GM18502 (cell line): ENCODE measurements around the gene KCNIP4.

ENCODE experiments used
- ATAC-seq: cut with Tn5 transposase; IDR thresholded peaks from one replicate; pipeline ENCODE4 v1.9.1; 2021; ENCODE audit warnings: mild to moderate bottlenecking; ENCODE audit not compliant: unreplicated experiment, poor library complexity

Gene KCNIP4

GRCh38 chr4:21709761-21710160 is 238.8 kb downstream of the KCNIP4 start:
- ATAC-seq: no peak

GRCh38 chr4:21709031-21709430 is 239.5 kb downstream of the KCNIP4 start:
- ATAC-seq: no peak

- ATAC-seq: no peak
Measured at GRCh38 chr4:21699446-21699845, 249.1 kb downstream of the KCNIP4 start.

GRCh38 chr4:21697583-21697982 is 251.0 kb downstream of the KCNIP4 start:
- no peak for ATAC-seq

GRCh38 chr4:21695141-21695540 is 253.4 kb downstream of the KCNIP4 start:
- ATAC-seq: no peak

GRCh38 chr4:21692241-21692640 is 256.3 kb downstream of the KCNIP4 start:
- no peak for ATAC-seq

GRCh38 chr4:21688596-21689265 is 259.8 kb downstream of the KCNIP4 start:
- ATAC-seq: no peak

- ATAC-seq: no peak
Measured at GRCh38 chr4:21685911-21686310, 262.7 kb downstream of the KCNIP4 start.

GRCh38 chr4:21680326-21680898 is 268.2 kb downstream of the KCNIP4 start:
- ATAC-seq: no peak

- no peak for ATAC-seq
Measured at GRCh38 chr4:21678711-21679110, 269.9 kb downstream of the KCNIP4 start.

GRCh38 chr4:21677173-21677572 is 271.4 kb downstream of the KCNIP4 start:
- ATAC-seq: no peak

GRCh38 chr4:21664355-21664754 is 284.2 kb downstream of the KCNIP4 start:
- ATAC-seq: no peak

- ATAC-seq: no peak
Measured at GRCh38 chr4:21656832-21657231, 291.7 kb downstream of the KCNIP4 start.

- no peak for ATAC-seq
Measured at GRCh38 chr4:21655031-21655430, 293.5 kb downstream of the KCNIP4 start.

- no peak for ATAC-seq
Measured at GRCh38 chr4:21652508-21653231, 295.9 kb downstream of the KCNIP4 start.

GRCh38 chr4:21649391-21650090 is 299.0 kb downstream of the KCNIP4 start:
- ATAC-seq: no peak

- no peak for ATAC-seq
Measured at GRCh38 chr4:21645776-21646175, 302.8 kb downstream of the KCNIP4 start.

GRCh38 chr4:21641696-21642095 is 306.9 kb downstream of the KCNIP4 start:
- no peak for ATAC-seq

- ATAC-seq: no peak
Measured at GRCh38 chr4:21638171-21638725, 310.3 kb downstream of the KCNIP4 start.

- no peak for ATAC-seq
Measured at GRCh38 chr4:21628916-21629610, 319.5 kb downstream of the KCNIP4 start.
